ENCODE results near the gene SEL1L. TPM values are rescaled to one million over a fixed set of nuclear protein-coding genes. Genes with fewer than 3 reads are reported as not detected.

Gene SEL1L
- total and polyA plus RNA-seq, 2 experiments from 2014 or later, result 20.6 to 22.6 TPM

DNA sequence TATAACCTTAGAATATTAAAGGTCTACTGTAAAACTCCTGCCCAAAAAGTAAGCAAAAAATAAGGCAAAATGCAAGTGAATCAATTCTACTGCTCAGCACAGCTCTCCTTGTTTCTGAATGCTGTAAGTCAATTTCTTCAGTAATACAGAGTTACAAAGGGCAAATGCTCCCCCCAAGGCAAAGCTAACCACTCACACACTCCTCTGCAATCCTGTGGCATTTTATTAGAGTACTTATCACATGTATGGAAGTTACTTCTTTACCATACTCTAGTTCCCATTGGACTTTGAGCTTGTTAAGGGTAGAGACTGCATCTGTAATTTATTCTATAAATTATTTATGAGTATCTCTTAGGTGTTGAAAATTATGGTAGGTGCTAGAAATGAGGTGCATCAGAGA is 27.2 kb downstream of the SEL1L start:
- H3K4me2 ChIP-seq, result no peak overlapping the region
- no peaks in the 10 kb centered on the region for H3K27me3 Mint-ChIP-seq (ENCODE audit: insufficient read depth, low read depth, poor library complexity)
- no peaks in the 10 kb centered on the region for H3K79me2 ChIP-seq (replicated peaks; ENCODE audit: insufficient read depth)
- ATAC-seq, result no peak
- no peak overlapping the region for H3K4me3 Mint-ChIP-seq
- H3K36me3 Mint-ChIP-seq (ENCODE audit: low read depth), result peaks cover 13% of the 10 kb centered on the region; the same call in 2 of the 3 replicates
- no peaks in the 10 kb centered on the region for H4K20me1 ChIP-seq (replicated peaks; ENCODE audit: insufficient read depth)
- no peaks in the 10 kb centered on the region for H3F3A ChIP-seq (replicated peaks; ENCODE audit: low read depth)
- no peak for DNase-seq (ENCODE audit: low spot score)
- H3K9me3 Mint-ChIP-seq, result no peaks in the 10 kb centered on the region
- H3K27me3 ChIP-seq (ENCODE audit: insufficient read depth), result no peaks in the 10 kb centered on the region
- H2AFZ ChIP-seq, result no peak overlapping the region
- no peak overlapping the region for H3K27ac Mint-ChIP-seq
- no peaks in the 10 kb centered on the region for H3K9me2 ChIP-seq (ENCODE audit: insufficient read depth)
- no peak for TF ChIP-seq ZNF114 (CRISPR knock-in tag; IDR thresholded peaks at IDR 0.05)
- TF ChIP-seq, protein P1, sequence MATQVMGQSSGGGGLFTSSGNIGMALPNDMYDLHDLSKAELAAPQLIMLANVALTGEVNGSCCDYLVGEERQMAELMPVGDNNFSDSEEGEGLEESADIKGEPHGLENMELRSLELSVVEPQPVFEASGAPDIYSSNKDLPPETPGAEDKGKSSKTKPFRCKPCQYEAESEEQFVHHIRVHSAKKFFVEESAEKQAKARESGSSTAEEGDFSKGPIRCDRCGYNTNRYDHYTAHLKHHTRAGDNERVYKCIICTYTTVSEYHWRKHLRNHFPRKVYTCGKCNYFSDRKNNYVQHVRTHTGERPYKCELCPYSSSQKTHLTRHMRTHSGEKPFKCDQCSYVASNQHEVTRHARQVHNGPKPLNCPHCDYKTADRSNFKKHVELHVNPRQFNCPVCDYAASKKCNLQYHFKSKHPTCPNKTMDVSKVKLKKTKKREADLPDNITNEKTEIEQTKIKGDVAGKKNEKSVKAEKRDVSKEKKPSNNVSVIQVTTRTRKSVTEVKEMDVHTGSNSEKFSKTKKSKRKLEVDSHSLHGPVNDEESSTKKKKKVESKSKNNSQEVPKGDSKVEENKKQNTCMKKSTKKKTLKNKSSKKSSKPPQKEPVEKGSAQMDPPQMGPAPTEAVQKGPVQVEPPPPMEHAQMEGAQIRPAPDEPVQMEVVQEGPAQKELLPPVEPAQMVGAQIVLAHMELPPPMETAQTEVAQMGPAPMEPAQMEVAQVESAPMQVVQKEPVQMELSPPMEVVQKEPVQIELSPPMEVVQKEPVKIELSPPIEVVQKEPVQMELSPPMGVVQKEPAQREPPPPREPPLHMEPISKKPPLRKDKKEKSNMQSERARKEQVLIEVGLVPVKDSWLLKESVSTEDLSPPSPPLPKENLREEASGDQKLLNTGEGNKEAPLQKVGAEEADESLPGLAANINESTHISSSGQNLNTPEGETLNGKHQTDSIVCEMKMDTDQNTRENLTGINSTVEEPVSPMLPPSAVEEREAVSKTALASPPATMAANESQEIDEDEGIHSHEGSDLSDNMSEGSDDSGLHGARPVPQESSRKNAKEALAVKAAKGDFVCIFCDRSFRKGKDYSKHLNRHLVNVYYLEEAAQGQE (IDR thresholded peaks at IDR 0.05; ENCODE audit: unreplicated experiment), result no peak
- no peak for TF ChIP-seq NANOG (IDR thresholded peaks at IDR 0.05; ENCODE audit: borderline replicate concordance)
- TF ChIP-seq ZNF331 (CRISPR knock-in tag; IDR thresholded peaks at IDR 0.05; ENCODE audit: low read depth), result no peak
- TF ChIP-seq, protein P2, sequence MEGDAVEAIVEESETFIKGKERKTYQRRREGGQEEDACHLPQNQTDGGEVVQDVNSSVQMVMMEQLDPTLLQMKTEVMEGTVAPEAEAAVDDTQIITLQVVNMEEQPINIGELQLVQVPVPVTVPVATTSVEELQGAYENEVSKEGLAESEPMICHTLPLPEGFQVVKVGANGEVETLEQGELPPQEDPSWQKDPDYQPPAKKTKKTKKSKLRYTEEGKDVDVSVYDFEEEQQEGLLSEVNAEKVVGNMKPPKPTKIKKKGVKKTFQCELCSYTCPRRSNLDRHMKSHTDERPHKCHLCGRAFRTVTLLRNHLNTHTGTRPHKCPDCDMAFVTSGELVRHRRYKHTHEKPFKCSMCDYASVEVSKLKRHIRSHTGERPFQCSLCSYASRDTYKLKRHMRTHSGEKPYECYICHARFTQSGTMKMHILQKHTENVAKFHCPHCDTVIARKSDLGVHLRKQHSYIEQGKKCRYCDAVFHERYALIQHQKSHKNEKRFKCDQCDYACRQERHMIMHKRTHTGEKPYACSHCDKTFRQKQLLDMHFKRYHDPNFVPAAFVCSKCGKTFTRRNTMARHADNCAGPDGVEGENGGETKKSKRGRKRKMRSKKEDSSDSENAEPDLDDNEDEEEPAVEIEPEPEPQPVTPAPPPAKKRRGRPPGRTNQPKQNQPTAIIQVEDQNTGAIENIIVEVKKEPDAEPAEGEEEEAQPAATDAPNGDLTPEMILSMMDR (conservative IDR thresholded peaks at IDR 0.05; ENCODE audit: low read depth in 2 of 2), result no peak
- TF ChIP-seq POLR2AphosphoS5 (IDR thresholded peaks at IDR 0.05; ENCODE audit: low read depth), result no peak
- no peak for TF ChIP-seq EZH2phosphoT487 (IDR thresholded peaks at IDR 0.05; ENCODE audit: unreplicated experiment)
- no peak for TF ChIP-seq JUNB (IDR thresholded peaks at IDR 0.05; ENCODE audit: unreplicated experiment)
- TF ChIP-seq, protein P3, sequence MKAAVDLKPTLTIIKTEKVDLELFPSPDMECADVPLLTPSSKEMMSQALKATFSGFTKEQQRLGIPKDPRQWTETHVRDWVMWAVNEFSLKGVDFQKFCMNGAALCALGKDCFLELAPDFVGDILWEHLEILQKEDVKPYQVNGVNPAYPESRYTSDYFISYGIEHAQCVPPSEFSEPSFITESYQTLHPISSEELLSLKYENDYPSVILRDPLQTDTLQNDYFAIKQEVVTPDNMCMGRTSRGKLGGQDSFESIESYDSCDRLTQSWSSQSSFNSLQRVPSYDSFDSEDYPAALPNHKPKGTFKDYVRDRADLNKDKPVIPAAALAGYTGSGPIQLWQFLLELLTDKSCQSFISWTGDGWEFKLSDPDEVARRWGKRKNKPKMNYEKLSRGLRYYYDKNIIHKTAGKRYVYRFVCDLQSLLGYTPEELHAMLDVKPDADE (IDR thresholded peaks at IDR 0.05), result no peak
- TF ChIP-seq, protein P4, sequence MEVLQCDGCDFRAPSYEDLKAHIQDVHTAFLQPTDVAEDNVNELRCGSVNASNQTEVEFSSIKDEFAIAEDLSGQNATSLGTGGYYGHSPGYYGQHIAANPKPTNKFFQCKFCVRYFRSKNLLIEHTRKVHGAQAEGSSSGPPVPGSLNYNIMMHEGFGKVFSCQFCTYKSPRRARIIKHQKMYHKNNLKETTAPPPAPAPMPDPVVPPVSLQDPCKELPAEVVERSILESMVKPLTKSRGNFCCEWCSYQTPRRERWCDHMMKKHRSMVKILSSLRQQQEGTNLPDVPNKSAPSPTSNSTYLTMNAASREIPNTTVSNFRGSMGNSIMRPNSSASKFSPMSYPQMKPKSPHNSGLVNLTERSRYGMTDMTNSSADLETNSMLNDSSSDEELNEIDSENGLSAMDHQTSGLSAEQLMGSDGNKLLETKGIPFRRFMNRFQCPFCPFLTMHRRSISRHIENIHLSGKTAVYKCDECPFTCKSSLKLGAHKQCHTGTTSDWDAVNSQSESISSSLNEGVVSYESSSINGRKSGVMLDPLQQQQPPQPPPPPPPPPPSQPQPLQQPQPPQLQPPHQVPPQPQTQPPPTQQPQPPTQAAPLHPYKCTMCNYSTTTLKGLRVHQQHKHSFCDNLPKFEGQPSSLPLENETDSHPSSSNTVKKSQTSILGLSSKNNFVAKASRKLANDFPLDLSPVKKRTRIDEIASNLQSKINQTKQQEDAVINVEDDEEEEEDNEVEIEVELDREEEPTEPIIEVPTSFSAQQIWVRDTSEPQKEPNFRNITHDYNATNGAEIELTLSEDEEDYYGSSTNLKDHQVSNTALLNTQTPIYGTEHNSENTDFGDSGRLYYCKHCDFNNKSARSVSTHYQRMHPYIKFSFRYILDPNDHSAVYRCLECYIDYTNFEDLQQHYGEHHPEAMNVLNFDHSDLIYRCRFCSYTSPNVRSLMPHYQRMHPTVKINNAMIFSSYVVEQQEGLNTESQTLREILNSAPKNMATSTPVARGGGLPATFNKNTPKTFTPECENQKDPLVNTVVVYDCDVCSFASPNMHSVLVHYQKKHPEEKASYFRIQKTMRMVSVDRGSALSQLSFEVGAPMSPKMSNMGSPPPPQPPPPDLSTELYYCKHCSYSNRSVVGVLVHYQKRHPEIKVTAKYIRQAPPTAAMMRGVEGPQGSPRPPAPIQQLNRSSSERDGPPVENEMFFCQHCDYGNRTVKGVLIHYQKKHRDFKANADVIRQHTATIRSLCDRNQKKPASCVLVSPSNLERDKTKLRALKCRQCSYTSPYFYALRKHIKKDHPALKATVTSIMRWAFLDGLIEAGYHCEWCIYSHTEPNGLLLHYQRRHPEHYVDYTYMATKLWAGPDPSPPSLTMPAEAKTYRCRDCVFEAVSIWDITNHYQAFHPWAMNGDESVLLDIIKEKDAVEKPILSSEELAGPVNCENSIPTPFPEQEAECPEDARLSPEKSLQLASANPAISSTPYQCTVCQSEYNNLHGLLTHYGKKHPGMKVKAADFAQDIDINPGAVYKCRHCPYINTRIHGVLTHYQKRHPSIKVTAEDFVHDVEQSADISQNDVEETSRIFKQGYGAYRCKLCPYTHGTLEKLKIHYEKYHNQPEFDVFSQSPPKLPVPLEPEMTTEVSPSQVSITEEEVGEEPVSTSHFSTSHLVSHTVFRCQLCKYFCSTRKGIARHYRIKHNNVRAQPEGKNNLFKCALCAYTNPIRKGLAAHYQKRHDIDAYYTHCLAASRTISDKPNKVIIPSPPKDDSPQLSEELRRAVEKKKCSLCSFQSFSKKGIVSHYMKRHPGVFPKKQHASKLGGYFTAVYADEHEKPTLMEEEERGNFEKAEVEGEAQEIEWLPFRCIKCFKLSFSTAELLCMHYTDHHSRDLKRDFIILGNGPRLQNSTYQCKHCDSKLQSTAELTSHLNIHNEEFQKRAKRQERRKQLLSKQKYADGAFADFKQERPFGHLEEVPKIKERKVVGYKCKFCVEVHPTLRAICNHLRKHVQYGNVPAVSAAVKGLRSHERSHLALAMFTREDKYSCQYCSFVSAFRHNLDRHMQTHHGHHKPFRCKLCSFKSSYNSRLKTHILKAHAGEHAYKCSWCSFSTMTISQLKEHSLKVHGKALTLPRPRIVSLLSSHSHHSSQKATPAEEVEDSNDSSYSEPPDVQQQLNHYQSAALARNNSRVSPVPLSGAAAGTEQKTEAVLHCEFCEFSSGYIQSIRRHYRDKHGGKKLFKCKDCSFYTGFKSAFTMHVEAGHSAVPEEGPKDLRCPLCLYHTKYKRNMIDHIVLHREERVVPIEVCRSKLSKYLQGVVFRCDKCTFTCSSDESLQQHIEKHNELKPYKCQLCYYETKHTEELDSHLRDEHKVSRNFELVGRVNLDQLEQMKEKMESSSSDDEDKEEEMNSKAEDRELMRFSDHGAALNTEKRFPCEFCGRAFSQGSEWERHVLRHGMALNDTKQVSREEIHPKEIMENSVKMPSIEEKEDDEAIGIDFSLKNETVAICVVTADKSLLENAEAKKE (CRISPR knock-in tag; IDR thresholded peaks at IDR 0.05), result no peak
- no peak for TF ChIP-seq STAT1 (IDR thresholded peaks at IDR 0.05; ENCODE audit: unreplicated experiment)
- TF ChIP-seq EZH2 (IDR thresholded peaks at IDR 0.05; ENCODE audit: low read depth, unreplicated experiment), result no peak
- no peak for TF ChIP-seq CREB1 (CRISPR knock-in tag; IDR thresholded peaks at IDR 0.05; ENCODE audit: low read depth)
- no peaks in the 10 kb centered on the region; the same call in 1 of the 2 replicates for H3K4me1 ChIP-seq (ENCODE audit: insufficient read depth)
- H3K4me3 ChIP-seq, result no peak overlapping the region
- H3K27ac ChIP-seq (ENCODE audit: low read depth), result no peak overlapping the region
- H3K4me1 Mint-ChIP-seq, result peaks cover 14% of the 10 kb centered on the region
- peaks cover 2% of the 10 kb centered on the region; the same call in 1 of the 2 replicates for H3K36me3 ChIP-seq (ENCODE audit: insufficient read depth)
